IMR-90 (cell line): ENCODE data around the gene ZNF534. TPM values are rescaled to one million over a fixed set of nuclear protein-coding genes. Genes with fewer than 3 reads are reported as not detected.

Source experiments
- ATAC-seq: fragments of 200-7000 bp; cut with Tn5 transposase; 2 replicates; pipeline ENCODE4 v1.9.1; 2020; ENCODE audit warnings: low read depth, mild to moderate bottlenecking, moderate library complexity
- BruUV-seq: library from RNA; stranded (reverse); fragments of 400-500 nt; replicated peaks from 2 replicates; lab custom pipeline; 2021; lab: Mats Ljungman, UMichigan
- CTCF ChIA-PET: fragments of 300-600 bp; formaldehyde crosslinking; extraction: SDS; loops from one replicate; lab custom pipeline; 2021; ENCODE audit warnings: antibody characterized with exemption; lab: Yijun Ruan, JAX
- POLR2A ChIA-PET: fragments of 300-600 bp; sonication (Branson Sonifier 250); formaldehyde crosslinking; loops from one replicate; lab custom pipeline; 2022; ENCODE audit warnings: antibody characterized with exemption; ENCODE audit not compliant: unreplicated experiment; lab: Charles Lee
- DNase-seq: peaks from one replicate; pipeline ENCODE4 v3.0.0; 2013
- H2AFZ ChIP-seq: replicated peaks from 2 replicates; pipeline ENCODE3; 2013; ENCODE audit warnings: low read length, mild to moderate bottlenecking; ENCODE audit not compliant: poor library complexity
- H2AK5ac ChIP-seq: 2 replicates; pipeline ENCODE4 v1.6.1; 2013; ENCODE audit warnings: low read depth, low read length, inconsistent platforms
- H2AK9ac ChIP-seq: replicated peaks from 2 replicates; pipeline ENCODE3; 2013; ENCODE audit warnings: mild to moderate bottlenecking, low read depth, low read length, moderate library complexity; ENCODE audit not compliant: poor library complexity
- H2BK120ac ChIP-seq: 2 replicates; pipeline ENCODE4 v1.6.1; 2013; ENCODE audit warnings: low read depth, low read length, inconsistent platforms
- H2BK15ac ChIP-seq: 3 replicates; pipeline ENCODE4 v1.6.1; 2013; ENCODE audit warnings: low read depth, low read length, inconsistent platforms
- H2BK20ac ChIP-seq: 2 replicates; pipeline ENCODE4 v1.6.1; 2013; ENCODE audit warnings: low read depth, mild to moderate bottlenecking, inconsistent platforms, low read length, moderate library complexity
- H2BK5ac ChIP-seq: 2 replicates; pipeline ENCODE4 v1.6.1; 2013; ENCODE audit warnings: mild to moderate bottlenecking, low read depth, low read length, inconsistent platforms; ENCODE audit not compliant: poor library complexity, severe bottlenecking
- H3K14ac ChIP-seq: replicated peaks from 2 replicates; pipeline ENCODE4 v1.6.1; 2013; ENCODE audit warnings: low read depth, low read length, inconsistent platforms
- H3K18ac ChIP-seq: 2 replicates; pipeline ENCODE4 v1.6.1; 2013; ENCODE audit warnings: low read depth, low read length, control low read depth
- H3K23ac ChIP-seq: 2 replicates; pipeline ENCODE4 v1.6.1; 2013; ENCODE audit warnings: low read depth, low read length, inconsistent platforms
- H3K27ac ChIP-seq: 2 replicates; pipeline ENCODE4 v1.5.1; 2013; ENCODE audit warnings: mild to moderate bottlenecking, control low read depth, low read length; ENCODE audit not compliant: insufficient read depth
- H3K27me3 ChIP-seq: 2 replicates; pipeline ENCODE4 v1.6.1; 2013; ENCODE audit warnings: low read length; ENCODE audit not compliant: control insufficient read depth, insufficient read depth
- H3K36me3 ChIP-seq: 2 replicates; pipeline ENCODE4 v1.6.1; 2013; ENCODE audit warnings: low read length, mixed read lengths; ENCODE audit not compliant: control insufficient read depth, insufficient read depth
- H3K4ac ChIP-seq: 2 replicates; pipeline ENCODE4 v1.6.1; 2013; ENCODE audit warnings: low read depth, low read length, inconsistent platforms
- H3K4me1 ChIP-seq: 2 replicates; pipeline ENCODE4 v1.6.1; 2013; ENCODE audit warnings: low read length, mixed read lengths; ENCODE audit not compliant: control insufficient read depth, insufficient read depth
- H3K4me2 ChIP-seq: 2 replicates; pipeline ENCODE4 v1.6.1; 2013; ENCODE audit warnings: low read depth, mild to moderate bottlenecking, control low read depth, low read length, moderate library complexity
- H3K4me3 ChIP-seq: 2 replicates; pipeline ENCODE4 v1.5.1; 2013; ENCODE audit warnings: low read depth, mild to moderate bottlenecking, control low read depth, low read length, moderate library complexity; ENCODE audit not compliant: insufficient read depth
- H3K56ac ChIP-seq: 2 replicates; pipeline ENCODE4 v1.6.1; 2013; ENCODE audit warnings: low read length, inconsistent platforms; ENCODE audit not compliant: insufficient read depth; ENCODE audit errors: extremely low read depth
- H3K79me1 ChIP-seq, 2 experiments: 2 replicates each; pipeline ENCODE4 v1.6.1; 2013; ENCODE audit warnings: low read length in 2 of 2, inconsistent platforms in 1 of 2, low read depth in 1 of 2
- H3K9ac ChIP-seq: 2 replicates; pipeline ENCODE4 v1.6.1; 2013; ENCODE audit warnings: low read depth, low read length, control low read depth
- H3K9me1 ChIP-seq: 2 replicates; pipeline ENCODE4 v1.6.1; 2013; ENCODE audit warnings: low read length, inconsistent platforms; ENCODE audit not compliant: insufficient read depth
- H3K9me3 ChIP-seq: 2 replicates; pipeline ENCODE4 v1.6.1; 2013; ENCODE audit warnings: low read length; ENCODE audit not compliant: control insufficient read depth, insufficient read depth
- H4K20me1 ChIP-seq: 2 replicates; pipeline ENCODE4 v1.6.1; 2013; ENCODE audit warnings: low read length, inconsistent platforms; ENCODE audit not compliant: insufficient read depth
- H4K5ac ChIP-seq: 2 replicates; pipeline ENCODE4 v1.6.1; 2013; ENCODE audit warnings: mild to moderate bottlenecking, low read depth, low read length, control low read depth
- H4K8ac ChIP-seq, 2 experiments: 2 replicates each; pipeline ENCODE4 v1.6.1; 2013; ENCODE audit warnings: low read depth in 2 of 2, low read length in 2 of 2, control low read depth in 1 of 2, inconsistent platforms in 1 of 2
- H4K91ac ChIP-seq: 2 replicates; pipeline ENCODE4 v1.6.1; 2013; ENCODE audit warnings: low read depth, low read length, inconsistent platforms; ENCODE audit not compliant: insufficient read depth
- BHLHE40 ChIP-seq: fragments of 150-350 bp; IDR thresholded peaks from 2 replicates; pipeline ENCODE4 v1.6.1; 2016; ENCODE audit warnings: mild to moderate bottlenecking, low read depth, low read length
- CEBPB ChIP-seq: IDR thresholded peaks from 2 replicates; pipeline ENCODE4 v1.6.1; 2012; ENCODE audit warnings: low read depth, low read length, improper control_type of control experiment
- CHD1 ChIP-seq: IDR thresholded peaks from 2 replicates; pipeline ENCODE4 v1.6.1; 2012; ENCODE audit warnings: low read depth, low read length, improper control_type of control experiment
- CTCF ChIP-seq: conservative IDR thresholded peaks from 2 replicates; pipeline ENCODE4 v1.5.1; 2012; ENCODE audit warnings: mild to moderate bottlenecking, low read depth, low read length, improper control_type of control experiment
- ELK1 ChIP-seq: fragments of 150-350 bp; IDR thresholded peaks from 2 replicates; pipeline ENCODE4 v1.6.1; 2016; ENCODE audit warnings: low read depth, mild to moderate bottlenecking, low read length, moderate library complexity, borderline replicate concordance
- FOS ChIP-seq: fragments of 150-350 bp; IDR thresholded peaks from 2 replicates; pipeline ENCODE4 v1.6.1; 2016; ENCODE audit warnings: low read depth, low read length
- MAFK ChIP-seq: IDR thresholded peaks from 2 replicates; pipeline ENCODE4 v1.6.1; 2012; ENCODE audit warnings: low read depth, low read length, improper control_type of control experiment
- MAZ ChIP-seq: IDR thresholded peaks from 2 replicates; pipeline ENCODE4 v1.6.1; 2012; ENCODE audit warnings: low read depth, mild to moderate bottlenecking, low read length, improper control_type of control experiment, moderate library complexity, borderline replicate concordance
- MXI1 ChIP-seq: IDR thresholded peaks from 2 replicates; pipeline ENCODE4 v1.6.1; 2012; ENCODE audit warnings: low read depth, mild to moderate bottlenecking, low read length, moderate library complexity, borderline replicate concordance
- NFE2L2 ChIP-seq: fragments of 150-350 bp; IDR thresholded peaks from 2 replicates; pipeline ENCODE4 v1.6.1; 2016; ENCODE audit warnings: low read depth, mild to moderate bottlenecking, low read length
- POLR2A ChIP-seq: IDR thresholded peaks from 2 replicates; pipeline ENCODE4 v1.6.1; 2012; ENCODE audit warnings: mild to moderate bottlenecking, low read depth, low read length
- RAD21 ChIP-seq: IDR thresholded peaks from 2 replicates; pipeline ENCODE4 v1.6.1; 2012; ENCODE audit warnings: low read length, improper control_type of control experiment
- RCOR1 ChIP-seq: IDR thresholded peaks from 2 replicates; pipeline ENCODE4 v1.6.1; 2012; ENCODE audit warnings: mild to moderate bottlenecking, low read length, improper control_type of control experiment; ENCODE audit not compliant: insufficient replicate concordance
- RFX5 ChIP-seq: IDR thresholded peaks from 2 replicates; pipeline ENCODE4 v1.8.0; 2012; ENCODE audit warnings: low read depth, mild to moderate bottlenecking, low read length, moderate library complexity
- SMC3 ChIP-seq: fragments of 150-350 bp; IDR thresholded peaks from 2 replicates; pipeline ENCODE4 v1.6.1; 2016; ENCODE audit warnings: low read depth, mild to moderate bottlenecking, antibody characterized with exemption, low read length, moderate library complexity
- WGBS, 2 experiments: methylation state at CpG; one replicate each; pipeline versions ENCODE4 v1.1.5 to v1.1.7; 2013; ENCODE audit warnings: missing lambda C conversion rate in 2 of 2; ENCODE audit not compliant: insufficient read length in 1 of 2; ENCODE audit errors: extremely low coverage in 2 of 2; 5-methylcytosine and 5-hydroxymethylcytosine counted together
- dilution Hi-C: fragments of 300-500 bp; cut with HindIII; formaldehyde crosslinking; loops from one replicate; pipeline ENCODE4 v1.14.3; 2018; ENCODE audit warnings: low sequenced_read_pairs; ENCODE audit not compliant: unreplicated experiment
- in situ Hi-C: fragments of 300-500 bp; cut with MboI; formaldehyde crosslinking; loops from 3 replicates; pipeline ENCODE4 v1.14.3; 2019; ENCODE audit warnings: low sequenced_read_pairs, inconsistent platforms, mixed read lengths
- intact Hi-C: fragments of 100-400 bp; cut with micrococcal nuclease; formaldehyde crosslinking; loops from 2 replicates; pipeline ENCODE4 v1.10.0; 2022
- polyA plus RNA-seq, 3 experiments: library from polyadenylated mRNA; depleted of rRNA; stranded (reverse); fragments of >200 nt; gene quantifications; 2 replicates each; pipeline ENCODE4 v1.2.3, GENCODE V29; 2012; ENCODE audit warnings: low replicate concordance in 1 of 3
- total RNA-seq: library from RNA; depleted of rRNA; stranded (reverse); fragments of >200 nt; gene quantifications from 2 replicates; pipeline ENCODE4 v1.2.3, GENCODE V29; 2012
- TF ChIP-seq, protein P1 (sequence below): fragments of 150-350 bp; IDR thresholded peaks from 2 replicates; pipeline ENCODE4 v1.6.1; 2017; ENCODE audit warnings: mild to moderate bottlenecking, antibody characterized with exemption, low read length, low read depth

Gene ZNF534
- total and polyA plus RNA-seq, 2 of the 4 experiments (the other 2 are of a cell fraction), result not detected

- H2AK9ac ChIP-seq, result no peak overlapping the region
- H3K4me1 ChIP-seq, result no peaks in the 10 kb centered on the region
- dilution Hi-C loops, result no loop called here
- H2BK5ac ChIP-seq, result no peak overlapping the region
- no peak overlapping the region for H4K8ac ChIP-seq
- H3K4me3 ChIP-seq, result no peak overlapping the region
- no peak overlapping the region for H3K27ac ChIP-seq
- H2AK5ac ChIP-seq, result no peak overlapping the region
- no peak overlapping the region for H3K9ac ChIP-seq
- in situ Hi-C loops, result no loop called here
- WGBS, 2 experiments, result no CpG with 5 or more reads among the region's 14 CpGs
- H4K20me1 ChIP-seq, result no peaks in the 10 kb centered on the region
- no peak overlapping the region for H2AFZ ChIP-seq
- H3K23ac ChIP-seq, result no peak overlapping the region
- H2BK20ac ChIP-seq, result no peak overlapping the region
- no peaks in the 10 kb centered on the region for H3K27me3 ChIP-seq
- H2BK120ac ChIP-seq, result no peak overlapping the region
- intact Hi-C loops, result no loop called here
- BruUV-seq, result no TSS peak
- 0 out of 2 replicates have a peak, but pooled peaks cover 1% of the 10 kb centered on the region for H3K36me3 ChIP-seq
- H3K4me2 ChIP-seq, result no peak overlapping the region
- no peak overlapping the region for H3K18ac ChIP-seq
- H2BK15ac ChIP-seq, result no peak overlapping the region
- ChIA-PET POLR2A (no interaction called here), CTCF (no interaction called here)
- DNase-seq, result no peak
- no peak overlapping the region for H3K14ac ChIP-seq
- ATAC-seq, result no peak
- H4K91ac ChIP-seq, result no peak overlapping the region
- peaks cover 0 to 2% of the 10 kb centered on the region in 2 experiments; a peak in 1 of 4 replicates for H3K79me1 ChIP-seq
- H4K5ac ChIP-seq, result no peak overlapping the region
- no peaks in the 10 kb centered on the region for H3K9me1 ChIP-seq
- no peak overlapping the region for H3K56ac ChIP-seq
- H3K9me3 ChIP-seq, result peaks cover 65% of the 10 kb centered on the region
- no peak for TF ChIP-seq POLR2A
- TF ChIP-seq MAFK, result no peak
- TF ChIP-seq NFE2L2, result no peak
- TF ChIP-seq MXI1, result no peak
- TF ChIP-seq BHLHE40, result no peak
- TF ChIP-seq RAD21, result no peak
- TF ChIP-seq RFX5, result no peak
- TF ChIP-seq FOS, result no peak
- TF ChIP-seq, protein P1, sequence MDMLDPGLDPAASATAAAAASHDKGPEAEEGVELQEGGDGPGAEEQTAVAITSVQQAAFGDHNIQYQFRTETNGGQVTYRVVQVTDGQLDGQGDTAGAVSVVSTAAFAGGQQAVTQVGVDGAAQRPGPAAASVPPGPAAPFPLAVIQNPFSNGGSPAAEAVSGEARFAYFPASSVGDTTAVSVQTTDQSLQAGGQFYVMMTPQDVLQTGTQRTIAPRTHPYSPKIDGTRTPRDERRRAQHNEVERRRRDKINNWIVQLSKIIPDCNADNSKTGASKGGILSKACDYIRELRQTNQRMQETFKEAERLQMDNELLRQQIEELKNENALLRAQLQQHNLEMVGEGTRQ, result no peak
- no peak for TF ChIP-seq CHD1
- no peak for TF ChIP-seq MAZ
- no peak for TF ChIP-seq CEBPB
- no peak for TF ChIP-seq CTCF
- no peak for TF ChIP-seq SMC3
- no peak for TF ChIP-seq ELK1
- TF ChIP-seq RCOR1, result no peak
- H3K4ac ChIP-seq, result no peak overlapping the region
These were observed 36.0 kb downstream of the ZNF534 start for GRCh38 chr19:52464798-52465470.
